ENCODE data around the gene ITPR1.

GRCh38 chr3:4670352-4670751 is 177.2 kb downstream of the ITPR1 start:
- TF ChIP-seq POLR2A (IDR thresholded peaks at IDR 0.05; ENCODE audit: low read length), result no peak
- TF ChIP-seq CTCF (IDR thresholded peaks at IDR 0.05), result peak; percentile 41
- no peak for TF ChIP-seq JUNB (IDR thresholded peaks at IDR 0.05)
- no peak for TF ChIP-seq HDAC2 (IDR thresholded peaks at IDR 0.05)
- no peak for TF ChIP-seq MAX (IDR thresholded peaks at IDR 0.05)
- TF ChIP-seq BHLHE40 (IDR thresholded peaks at IDR 0.05; ENCODE audit: low read depth, low read length), result no peak
- no peak for TF ChIP-seq FOSL2 (IDR thresholded peaks at IDR 0.05)
- no peak for TF ChIP-seq FOSL2 (CRISPR knock-in tag; IDR thresholded peaks at IDR 0.05)
- no peak for TF ChIP-seq PBX3 (IDR thresholded peaks at IDR 0.05)
- TF ChIP-seq NPAS2 (CRISPR knock-in tag; IDR thresholded peaks at IDR 0.05; ENCODE audit: borderline replicate concordance), result no peak
- TF ChIP-seq EHMT2 (IDR thresholded peaks at IDR 0.05; ENCODE audit: low read depth), result no peak
- TF ChIP-seq RNF2 (IDR thresholded peaks at IDR 0.05; ENCODE audit: borderline replicate concordance, low read depth), result no peak
